Esophagus muscularis mucosa (tissue), 4 donors: ENCODE results near the gene PLEKHD1.

Experiments used
- EP300 ChIP-seq: sonication (generic); formaldehyde crosslinking; IDR thresholded peaks from one replicate; pipeline ENCODE4 v1.6.1; 2017; ENCODE audit warnings: antibody characterized with exemption
- POLR2A ChIP-seq: fragments of 450-650 bp; IDR thresholded peaks from one replicate; pipeline ENCODE4 v1.6.1; 2017; ENCODE audit warnings: antibody characterized with exemption, moderate library complexity, mild to moderate bottlenecking, low read depth
- POLR2AphosphoS5 ChIP-seq, 2 donors: sonication (generic); formaldehyde crosslinking; IDR thresholded peaks; one replicate each; pipeline ENCODE4 v1.6.1; 2017; ENCODE audit warnings: antibody characterized with exemption in 2 of 2
- TF ChIP-seq, protein P1 (sequence below), 3 experiments: fragments of 200-600 bp in 2 of 3; fragments of 450-650 bp in 1 of 3; sonication (generic) in 2 of 3; IDR thresholded peaks; one replicate each; pipeline ENCODE4 v1.5.1; 2017 to 2019; ENCODE audit warnings: antibody characterized with exemption in 3 of 3, mild to moderate bottlenecking in 2 of 3, moderate library complexity in 1 of 3

- TF ChIP-seq, protein P1, sequence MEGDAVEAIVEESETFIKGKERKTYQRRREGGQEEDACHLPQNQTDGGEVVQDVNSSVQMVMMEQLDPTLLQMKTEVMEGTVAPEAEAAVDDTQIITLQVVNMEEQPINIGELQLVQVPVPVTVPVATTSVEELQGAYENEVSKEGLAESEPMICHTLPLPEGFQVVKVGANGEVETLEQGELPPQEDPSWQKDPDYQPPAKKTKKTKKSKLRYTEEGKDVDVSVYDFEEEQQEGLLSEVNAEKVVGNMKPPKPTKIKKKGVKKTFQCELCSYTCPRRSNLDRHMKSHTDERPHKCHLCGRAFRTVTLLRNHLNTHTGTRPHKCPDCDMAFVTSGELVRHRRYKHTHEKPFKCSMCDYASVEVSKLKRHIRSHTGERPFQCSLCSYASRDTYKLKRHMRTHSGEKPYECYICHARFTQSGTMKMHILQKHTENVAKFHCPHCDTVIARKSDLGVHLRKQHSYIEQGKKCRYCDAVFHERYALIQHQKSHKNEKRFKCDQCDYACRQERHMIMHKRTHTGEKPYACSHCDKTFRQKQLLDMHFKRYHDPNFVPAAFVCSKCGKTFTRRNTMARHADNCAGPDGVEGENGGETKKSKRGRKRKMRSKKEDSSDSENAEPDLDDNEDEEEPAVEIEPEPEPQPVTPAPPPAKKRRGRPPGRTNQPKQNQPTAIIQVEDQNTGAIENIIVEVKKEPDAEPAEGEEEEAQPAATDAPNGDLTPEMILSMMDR (IDR thresholded peaks at IDR 0.05): no peak
- TF ChIP-seq POLR2AphosphoS5 (IDR thresholded peaks at IDR 0.05) (no peak), POLR2A (no peak), EP300 (no peak)
Observed at GRCh38 chr14:69475194-69475818, 9.2 kb upstream of the PLEKHD1 start.
